HCT116 (cell line): ENCODE measurements around the gene SSTR3.

ENCODE experiments used
- ATF3 ChIP-seq: IDR thresholded peaks from 2 replicates; pipeline ENCODE4 v1.6.1; 2012
- CTCF ChIP-seq, 3 experiments: fragments of 200-600 bp in 1 of 3; sonication (generic) in 1 of 3; IDR thresholded peaks in 2 of 3; conservative IDR thresholded peaks in 1 of 3; 2 replicates each; pipeline ENCODE4 v1.5.1; 2012 to 2017; ENCODE audit warnings: low read depth in 2 of 3, low read length in 2 of 3, antibody characterized with exemption in 1 of 3, borderline replicate concordance in 1 of 3, control low read depth in 1 of 3, mild to moderate bottlenecking in 1 of 3, mixed read lengths in 1 of 3, mixed run types in 1 of 3, moderate library complexity in 1 of 3; ENCODE audit not compliant: insufficient read depth in 1 of 3
- EGR1 ChIP-seq: IDR thresholded peaks from 2 replicates; pipeline ENCODE4 v1.6.1; 2012; ENCODE audit warnings: low read depth
- EZH2 ChIP-seq: fragments of 200-600 bp; sonication (generic); IDR thresholded peaks from 2 replicates; pipeline ENCODE4 v1.6.1; 2017; ENCODE audit warnings: antibody characterized with exemption, mixed run types
- JUND ChIP-seq: IDR thresholded peaks from 2 replicates; pipeline ENCODE4 v1.6.1; 2012
- MAX ChIP-seq: IDR thresholded peaks from 2 replicates; pipeline ENCODE4 v1.6.1; 2012
- POLR2A ChIP-seq: IDR thresholded peaks from 2 replicates; pipeline ENCODE4 v1.7.0; 2011; ENCODE audit warnings: borderline replicate concordance; ENCODE audit not compliant: insufficient read depth, insufficient read length; ENCODE audit errors: extremely low read depth
- POLR2AphosphoS5 ChIP-seq: IDR thresholded peaks from 2 replicates; pipeline ENCODE4 v1.6.1; 2011; ENCODE audit warnings: mild to moderate bottlenecking, low read depth, low read length, moderate library complexity
- RAD21 ChIP-seq: IDR thresholded peaks from 2 replicates; pipeline ENCODE4 v1.6.1; 2012; ENCODE audit warnings: low read depth, mild to moderate bottlenecking
- ZBTB33 ChIP-seq: IDR thresholded peaks from 2 replicates; pipeline ENCODE4 v1.6.1; 2011; ENCODE audit warnings: mild to moderate bottlenecking, low read length, moderate library complexity; ENCODE audit not compliant: insufficient replicate concordance; ENCODE audit errors: extremely low read depth
- ZNF274 ChIP-seq: fragments of 200-500 bp; sonication (Bioruptor generic); IDR thresholded peaks from 2 replicates; pipeline ENCODE4 v1.6.1; 2014; ENCODE audit warnings: mild to moderate bottlenecking, low read depth, low read length, inconsistent platforms

- TF ChIP-seq EZH2 (no peak), CTCF (IDR thresholded peaks at IDR 0.05 in 2 of 3, conservative IDR thresholded peaks at IDR 0.05 in 1 of 3; ENCODE audit: borderline replicate concordance in 1 of 3, insufficient read depth in 1 of 3, low read depth in 2 of 3, low read length in 2 of 3) (no peak), POLR2A (no peak), POLR2AphosphoS5 (no peak), JUND (no peak), EGR1 (no peak), MAX (no peak), ZBTB33 (no peak), ZNF274 (no peak), ATF3 (no peak), RAD21 (no peak)
These were observed 45.9 kb upstream of the SSTR3 start for GRCh38 chr22:37258005-37258752.
